Endothelial cell of umbilical vein (primary cell): ENCODE results near the gene LBX2. TPM values are rescaled to one million over a fixed set of nuclear protein-coding genes. Genes with fewer than 3 reads are reported as not detected.
A peak's percentile ranks its signal among the peaks of the same experiment; 100 is the strongest.

ENCODE experiments used
- BruUV-seq: library from RNA; stranded (reverse); fragments of 400-500 nt; replicated peaks from 2 replicates; lab custom pipeline; 2021; lab: Mats Ljungman, UMichigan
- CTCF ChIA-PET: fragments of 300-600, 350-600 bp; sonication (Branson Sonifier 250); formaldehyde crosslinking; loops from one replicate; lab custom pipeline; 2021; ENCODE audit warnings: antibody characterized with exemption, inconsistent platforms; lab: Charles Lee
- POLR2A ChIA-PET: fragments of 300-600, 350-600 bp; sonication (Branson Sonifier 250); formaldehyde crosslinking; loops from one replicate; lab custom pipeline; 2021; ENCODE audit warnings: antibody characterized with exemption, inconsistent platforms; lab: Charles Lee
- DNase-seq: peaks from one replicate; pipeline ENCODE4 v3.0.0-alpha.2; 2011; ENCODE audit warnings: low read depth, low spot score
- FAIRE-seq: peaks from 2 replicates; lab custom pipeline; 2011; peaks lifted over from hg19 to GRCh38; lab: Jason Lieb, UNC
- H2AFZ ChIP-seq: 2 replicates; pipeline ENCODE4 v1.6.0; 2012; ENCODE audit warnings: low read depth, low read length, control low read depth, inconsistent platforms
- H3K27ac ChIP-seq: 2 replicates; pipeline ENCODE4 v1.5.1; 2011; ENCODE audit warnings: low read depth, mild to moderate bottlenecking, control low read depth, low read length, moderate library complexity; ENCODE audit not compliant: insufficient read depth
- H3K27me3 ChIP-seq, 2 experiments: 2 replicates each; pipeline versions ENCODE4 v1.6.0 to v1.6.1; 2011; ENCODE audit warnings: low read length in 2 of 2, mixed read lengths in 1 of 2; ENCODE audit not compliant: control insufficient read depth in 2 of 2, insufficient read depth in 2 of 2
- H3K36me3 ChIP-seq, 2 experiments: 2 replicates in 1 of 2; 3 replicates in 1 of 2; pipeline ENCODE4 v1.5.1; 2011; ENCODE audit warnings: low read length in 2 of 2, mild to moderate bottlenecking in 1 of 2, moderate library complexity in 1 of 2; ENCODE audit not compliant: control insufficient read depth in 2 of 2, insufficient read depth in 2 of 2; ENCODE audit errors: extremely low read depth in 1 of 2
- H3K4me1 ChIP-seq: 3 replicates; pipeline ENCODE4 v1.5.1; 2011; ENCODE audit warnings: mild to moderate bottlenecking, low read length; ENCODE audit not compliant: control insufficient read depth, insufficient read depth; ENCODE audit errors: extremely low read depth
- H3K4me2 ChIP-seq: 2 replicates; pipeline ENCODE4 v1.6.1; 2011; ENCODE audit warnings: low read length, control low read depth, mixed read lengths; ENCODE audit not compliant: insufficient read depth
- H3K4me3 ChIP-seq, 3 experiments: fragments of 200-600 bp in 1 of 3; sonication (generic), shearing (Covaris generic) in 1 of 3; replicated peaks in 1 of 3; 2 replicates each; pipeline ENCODE4 v1.5.1; 2011 to 2016; ENCODE audit warnings: control low read depth in 3 of 3, low read length in 3 of 3, mild to moderate bottlenecking in 2 of 3, inconsistent platforms in 1 of 3, low read depth in 1 of 3, moderate library complexity in 1 of 3; ENCODE audit not compliant: insufficient read depth in 1 of 3
- H3K79me2 ChIP-seq: 2 replicates; pipeline ENCODE4 v1.6.0; 2012; ENCODE audit warnings: low read length, inconsistent platforms; ENCODE audit not compliant: control insufficient read depth, insufficient read depth
- H3K9ac ChIP-seq: replicated peaks from 2 replicates; pipeline ENCODE3; 2011; ENCODE audit warnings: low read length, control low read depth; ENCODE audit not compliant: insufficient read depth; ENCODE audit errors: extremely low read depth
- H3K9me1 ChIP-seq: replicated peaks from 3 replicates; pipeline ENCODE4 v1.6.0; 2011; ENCODE audit warnings: mild to moderate bottlenecking, low read length; ENCODE audit not compliant: control insufficient read depth, insufficient read depth; ENCODE audit errors: extremely low read depth
- H3K9me3 ChIP-seq: replicated peaks from 2 replicates; pipeline ENCODE4 v1.5.1; 2012; ENCODE audit warnings: low read length, inconsistent platforms; ENCODE audit not compliant: control insufficient read depth, insufficient read depth
- H4K20me1 ChIP-seq: replicated peaks from 2 replicates; pipeline ENCODE3; 2011; ENCODE audit warnings: mild to moderate bottlenecking, low read length; ENCODE audit not compliant: control insufficient read depth, insufficient read depth; ENCODE audit errors: extremely low read depth
- CTCF ChIP-seq, 2 donors: IDR thresholded peaks; 1 replicate in 1 of 2; 2 replicates in 1 of 2; pipeline ENCODE4 v1.5.1; 2011; ENCODE audit warnings: low read length in 2 of 2, mild to moderate bottlenecking in 2 of 2, moderate library complexity in 2 of 2, control low read depth in 1 of 2, inconsistent platforms in 1 of 2, low read depth in 1 of 2; ENCODE audit not compliant: insufficient read depth in 1 of 2; ENCODE audit errors: extremely low read depth in 1 of 2
- EZH2 ChIP-seq: IDR thresholded peaks from 2 replicates; pipeline ENCODE4 v1.6.1; 2012; ENCODE audit warnings: borderline replicate concordance, low read depth, mild to moderate bottlenecking, moderate library complexity, low read length, inconsistent platforms; ENCODE audit not compliant: severe bottlenecking
- GATA2 ChIP-seq: IDR thresholded peaks from 2 replicates; pipeline ENCODE4 v1.7.0; 2011; ENCODE audit warnings: low read depth, mild to moderate bottlenecking, moderate library complexity, mixed read lengths, low read length; ENCODE audit not compliant: insufficient read length, insufficient read depth
- POLR2A ChIP-seq: IDR thresholded peaks from 2 replicates; pipeline ENCODE4 v1.6.1; 2012; ENCODE audit warnings: low read depth, mild to moderate bottlenecking, control low read depth, low read length
- POLR2AphosphoS5 ChIP-seq: IDR thresholded peaks from 2 replicates; pipeline ENCODE4 v1.6.1; 2012; ENCODE audit warnings: low read depth, mild to moderate bottlenecking, control low read depth, low read length, moderate library complexity; ENCODE audit not compliant: insufficient read depth
- dilution Hi-C: fragments of 300-500 bp; cut with MboI; formaldehyde crosslinking; loops from one replicate; pipeline ENCODE4 v1.15.0; 2019; ENCODE audit warnings: low sequenced_read_pairs; ENCODE audit not compliant: extremely low pct_ligation_motif_present
- intact Hi-C: fragments of 100-400 bp; cut with micrococcal nuclease; formaldehyde crosslinking; loops from one replicate; pipeline ENCODE4 v1.10.0; 2022
- polyA plus RNA-seq, 4 experiments: library from polyadenylated mRNA; depleted of rRNA in 3 of 4; stranded (reverse) in 3 of 4; unstranded in 1 of 4; fragments of >200 nt; gene quantifications; 2 replicates each; pipeline versions ENCODE4 v1.2.1 to v1.2.3, GENCODE V29; 2011 to 2012; ENCODE audit warnings: missing spikeins in 1 of 4
- total RNA-seq: library from RNA; stranded (reverse); gene quantifications from 2 replicates; pipeline ENCODE4 v1.2.3, GENCODE V29; 2021
- TF ChIP-seq, protein P1 (sequence below): IDR thresholded peaks from 2 replicates; pipeline ENCODE4 v1.6.1; 2011; ENCODE audit not compliant: insufficient read depth, insufficient read length

LBX2 gene
- total and polyA plus RNA-seq, 2 donors (not counting 3 experiments of a cell fraction or from before 2014, with no cell fraction given), result 2.8 to 3.8 TPM

- peak; percentile 21 for DNase-seq
- BruUV-seq, result no TSS peak
- Histone ChIP-seq H3K4me2 (peak overlapping the region; percentile 57), H4K20me1 (no peaks in the 10 kb centered on the region), H3K27ac (no peak overlapping the region), H3K27me3 (peaks cover 36 to 46% of the 10 kb centered on the region in 2 experiments), H3K9ac (peak overlapping the region; percentile 69), H3K9me3 (no peaks in the 10 kb centered on the region), H3K9me1 (no peaks in the 10 kb centered on the region), H3K4me1 (peaks cover 21% of the 10 kb centered on the region), H3K4me3 (peak overlapping the region; percentile 3 to 75 (median 37)), H3K36me3 (peaks cover 0 to 4% of the 10 kb centered on the region in 2 experiments), H2AFZ (peak overlapping the region; percentile 29), H3K79me2 (peaks cover 4% of the 10 kb centered on the region)
- intact Hi-C loops, result loop anchor here (1.0 to 2.0 kb wide), 4 partner anchors 21 to 79 kb away; partner anchors contain the start of genes AUP1, DOK1, HTRA2 and TTC31
- dilution Hi-C loops, result no loop called here
- ChIA-PET CTCF (interaction anchor here (0.6 to 2.5 kb wide), 4 partner anchors 24 to 86 kb away, joined by 3 to 15 read pairs (median 6); partner anchors contain the start of genes CCDC142 and TTC31), POLR2A (interaction anchor here (1.2 kb wide), 1 partner anchor 21 kb away, joined by 3 read pairs; the partner anchor contains the start of genes AUP1 and HTRA2)
- TF ChIP-seq POLR2AphosphoS5, result no peak
- TF ChIP-seq POLR2A, result no peak
- no peak for TF ChIP-seq GATA2
- TF ChIP-seq, protein P1, sequence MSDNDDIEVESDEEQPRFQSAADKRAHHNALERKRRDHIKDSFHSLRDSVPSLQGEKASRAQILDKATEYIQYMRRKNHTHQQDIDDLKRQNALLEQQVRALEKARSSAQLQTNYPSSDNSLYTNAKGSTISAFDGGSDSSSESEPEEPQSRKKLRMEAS, result no peak
- no peak for TF ChIP-seq CTCF (IDR thresholded peaks at IDR 0.05; ENCODE audit: extremely low read depth in 1 of 2, insufficient read depth in 1 of 2, low read depth in 1 of 2, low read length in 2 of 2)
- TF ChIP-seq EZH2, result peak; percentile 37
- no peak for FAIRE-seq
Measured at GRCh38 chr2:74507926-74508520, 8.6 kb upstream of the LBX2 start.
